ENCODE measurements around the gene ARMC7. TPM values are rescaled to one million over a fixed set of nuclear protein-coding genes. Genes with fewer than 3 reads are reported as not detected.

Gene ARMC7
- total and polyA plus RNA-seq, 2 of the 13 experiments (the other 11 are each of a cell fraction or from before 2014, with no cell fraction given), result 3.9 to 4.2 TPM

DNA sequence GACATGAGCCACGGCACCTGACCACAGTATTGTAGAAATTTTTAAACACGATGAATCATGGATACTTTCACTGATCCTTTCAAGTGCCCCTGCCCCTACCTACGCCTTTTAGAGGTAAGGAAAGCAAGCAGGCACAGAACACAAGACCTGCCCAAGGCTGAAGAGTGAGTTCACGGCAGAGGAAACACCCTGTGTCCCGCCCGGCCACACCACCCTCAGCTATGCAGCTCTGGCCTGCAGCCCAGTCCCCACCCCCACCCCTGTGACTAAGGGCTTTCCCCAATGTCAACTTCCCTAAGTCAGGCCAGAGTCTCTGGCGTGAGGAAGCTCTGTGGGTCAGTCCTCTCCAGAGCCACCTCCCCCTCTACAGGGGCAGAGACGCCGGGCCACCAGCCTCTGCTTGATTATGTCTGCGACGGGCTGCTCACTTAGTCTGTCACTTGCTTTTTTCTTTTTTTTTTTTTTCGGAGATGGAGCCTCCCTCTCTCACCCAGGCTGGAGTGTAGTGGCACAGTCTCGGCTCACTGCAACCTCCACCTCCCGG lies 13.6 kb upstream of the ARMC7 start (continued):
- TF ChIP-seq, protein P1, sequence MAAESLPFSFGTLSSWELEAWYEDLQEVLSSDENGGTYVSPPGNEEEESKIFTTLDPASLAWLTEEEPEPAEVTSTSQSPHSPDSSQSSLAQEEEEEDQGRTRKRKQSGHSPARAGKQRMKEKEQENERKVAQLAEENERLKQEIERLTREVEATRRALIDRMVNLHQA (CRISPR knock-in tag; IDR thresholded peaks at IDR 0.05), result no peak
- TF ChIP-seq ZNF383 (CRISPR knock-in tag; IDR thresholded peaks at IDR 0.05; ENCODE audit: borderline replicate concordance), result no peak
- no peak for TF ChIP-seq GPN1 (CRISPR knock-in tag; IDR thresholded peaks at IDR 0.05; ENCODE audit: borderline replicate concordance)
- TF ChIP-seq, protein P2, sequence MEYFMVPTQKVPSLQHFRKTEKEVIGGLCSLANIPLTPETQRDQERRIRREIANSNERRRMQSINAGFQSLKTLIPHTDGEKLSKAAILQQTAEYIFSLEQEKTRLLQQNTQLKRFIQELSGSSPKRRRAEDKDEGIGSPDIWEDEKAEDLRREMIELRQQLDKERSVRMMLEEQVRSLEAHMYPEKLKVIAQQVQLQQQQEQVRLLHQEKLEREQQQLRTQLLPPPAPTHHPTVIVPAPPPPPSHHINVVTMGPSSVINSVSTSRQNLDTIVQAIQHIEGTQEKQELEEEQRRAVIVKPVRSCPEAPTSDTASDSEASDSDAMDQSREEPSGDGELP (IDR thresholded peaks at IDR 0.05; ENCODE audit: borderline replicate concordance, low read depth), result peak; percentile 29; the same call in 1 of the 2 replicates
- no peak for TF ChIP-seq STAT5B (CRISPR knock-in tag; IDR thresholded peaks at IDR 0.05)
- TF ChIP-seq ZNF567 (CRISPR knock-in tag; IDR thresholded peaks at IDR 0.05; ENCODE audit: borderline replicate concordance), result 0 out of 2 replicates have a peak, but pooled peaks have one; percentile 66
- no peak for TF ChIP-seq TOPORS (CRISPR knock-in tag; IDR thresholded peaks at IDR 0.05)
- TF ChIP-seq SP5 (CRISPR knock-in tag; IDR thresholded peaks at IDR 0.05; ENCODE audit: borderline replicate concordance, low read depth), result peak; percentile 76
- TF ChIP-seq, protein P3, sequence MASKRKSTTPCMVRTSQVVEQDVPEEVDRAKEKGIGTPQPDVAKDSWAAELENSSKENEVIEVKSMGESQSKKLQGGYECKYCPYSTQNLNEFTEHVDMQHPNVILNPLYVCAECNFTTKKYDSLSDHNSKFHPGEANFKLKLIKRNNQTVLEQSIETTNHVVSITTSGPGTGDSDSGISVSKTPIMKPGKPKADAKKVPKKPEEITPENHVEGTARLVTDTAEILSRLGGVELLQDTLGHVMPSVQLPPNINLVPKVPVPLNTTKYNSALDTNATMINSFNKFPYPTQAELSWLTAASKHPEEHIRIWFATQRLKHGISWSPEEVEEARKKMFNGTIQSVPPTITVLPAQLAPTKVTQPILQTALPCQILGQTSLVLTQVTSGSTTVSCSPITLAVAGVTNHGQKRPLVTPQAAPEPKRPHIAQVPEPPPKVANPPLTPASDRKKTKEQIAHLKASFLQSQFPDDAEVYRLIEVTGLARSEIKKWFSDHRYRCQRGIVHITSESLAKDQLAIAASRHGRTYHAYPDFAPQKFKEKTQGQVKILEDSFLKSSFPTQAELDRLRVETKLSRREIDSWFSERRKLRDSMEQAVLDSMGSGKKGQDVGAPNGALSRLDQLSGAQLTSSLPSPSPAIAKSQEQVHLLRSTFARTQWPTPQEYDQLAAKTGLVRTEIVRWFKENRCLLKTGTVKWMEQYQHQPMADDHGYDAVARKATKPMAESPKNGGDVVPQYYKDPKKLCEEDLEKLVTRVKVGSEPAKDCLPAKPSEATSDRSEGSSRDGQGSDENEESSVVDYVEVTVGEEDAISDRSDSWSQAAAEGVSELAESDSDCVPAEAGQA (IDR thresholded peaks at IDR 0.05; ENCODE audit: low read depth), result no peak
- TF ChIP-seq, protein P3 (CRISPR knock-in tag; IDR thresholded peaks at IDR 0.05; ENCODE audit: borderline replicate concordance), result no peak
- TF ChIP-seq ZNF335 (CRISPR knock-in tag; IDR thresholded peaks at IDR 0.05), result peak; percentile 54; the same call in 1 of the 2 replicates
- TF ChIP-seq CBX1 (IDR thresholded peaks at IDR 0.05; ENCODE audit: low read depth), result no peak
- TF ChIP-seq, protein P4, sequence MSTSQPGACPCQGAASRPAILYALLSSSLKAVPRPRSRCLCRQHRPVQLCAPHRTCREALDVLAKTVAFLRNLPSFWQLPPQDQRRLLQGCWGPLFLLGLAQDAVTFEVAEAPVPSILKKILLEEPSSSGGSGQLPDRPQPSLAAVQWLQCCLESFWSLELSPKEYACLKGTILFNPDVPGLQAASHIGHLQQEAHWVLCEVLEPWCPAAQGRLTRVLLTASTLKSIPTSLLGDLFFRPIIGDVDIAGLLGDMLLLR (CRISPR knock-in tag; IDR thresholded peaks at IDR 0.05), result no peak
- TF ChIP-seq TBP (CRISPR knock-in tag; IDR thresholded peaks at IDR 0.05), result no peak
- TF ChIP-seq XRCC5 (optimal IDR thresholded peaks at IDR 0.05; ENCODE audit: low read length), result peak; percentile 20
- TF ChIP-seq YEATS2 (CRISPR knock-in tag; IDR thresholded peaks at IDR 0.05; ENCODE audit: borderline replicate concordance), result peak; percentile 67; the same call in 1 of the 2 replicates
- no peak for TF ChIP-seq ZSCAN21 (CRISPR knock-in tag; IDR thresholded peaks at IDR 0.05; ENCODE audit: borderline replicate concordance)
- TF ChIP-seq TAF15 (IDR thresholded peaks at IDR 0.05; ENCODE audit: low read depth, low read length, poor library complexity, severe bottlenecking), result no peak
- TF ChIP-seq MTA3 (CRISPR knock-in tag; IDR thresholded peaks at IDR 0.05), result no peak
- TF ChIP-seq, protein P5, sequence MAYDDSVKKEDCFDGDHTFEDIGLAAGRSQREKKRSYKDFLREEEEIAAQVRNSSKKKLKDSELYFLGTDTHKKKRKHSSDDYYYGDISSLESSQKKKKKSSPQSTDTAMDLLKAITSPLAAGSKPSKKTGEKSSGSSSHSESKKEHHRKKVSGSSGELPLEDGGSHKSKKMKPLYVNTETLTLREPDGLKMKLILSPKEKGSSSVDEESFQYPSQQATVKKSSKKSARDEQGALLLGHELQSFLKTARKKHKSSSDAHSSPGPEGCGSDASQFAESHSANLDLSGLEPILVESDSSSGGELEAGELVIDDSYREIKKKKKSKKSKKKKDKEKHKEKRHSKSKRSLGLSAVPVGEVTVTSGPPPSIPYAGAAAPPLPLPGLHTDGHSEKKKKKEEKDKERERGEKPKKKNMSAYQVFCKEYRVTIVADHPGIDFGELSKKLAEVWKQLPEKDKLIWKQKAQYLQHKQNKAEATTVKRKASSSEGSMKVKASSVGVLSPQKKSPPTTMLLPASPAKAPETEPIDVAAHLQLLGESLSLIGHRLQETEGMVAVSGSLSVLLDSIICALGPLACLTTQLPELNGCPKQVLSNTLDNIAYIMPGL (CRISPR knock-in tag; IDR thresholded peaks at IDR 0.05; ENCODE audit: borderline replicate concordance in 1 of 2, low read depth in 1 of 2), result peak in 1 of 2 experiments; percentile 53; a peak in 1 of 4 replicates
- no peak for TF ChIP-seq ZMYM4 (CRISPR knock-in tag; IDR thresholded peaks at IDR 0.05)
